Ovary (tissue), 3 donors: ENCODE data around the gene AKAIN1.

Experiments
- CTCF ChIP-seq, 3 donors: fragments of 450-650 bp in 2 of 3; fragments of 200-600 bp in 1 of 3; IDR thresholded peaks; one replicate each; pipeline versions ENCODE4 v1.5.1 to v1.8.0; 2016 to 2022; ENCODE audit warnings: antibody characterized with exemption in 3 of 3, mild to moderate bottlenecking in 1 of 3
- EP300 ChIP-seq: sonication (generic); formaldehyde crosslinking; IDR thresholded peaks from one replicate; pipeline ENCODE4 v1.6.1; 2017; ENCODE audit warnings: antibody characterized with exemption
- POLR2A ChIP-seq: fragments of 450-650 bp; IDR thresholded peaks from one replicate; pipeline ENCODE4 v1.6.1; 2017; ENCODE audit warnings: antibody characterized with exemption, mild to moderate bottlenecking, moderate library complexity
- donor health status: DM: no; HTN: no; CAD: no.

DNA sequence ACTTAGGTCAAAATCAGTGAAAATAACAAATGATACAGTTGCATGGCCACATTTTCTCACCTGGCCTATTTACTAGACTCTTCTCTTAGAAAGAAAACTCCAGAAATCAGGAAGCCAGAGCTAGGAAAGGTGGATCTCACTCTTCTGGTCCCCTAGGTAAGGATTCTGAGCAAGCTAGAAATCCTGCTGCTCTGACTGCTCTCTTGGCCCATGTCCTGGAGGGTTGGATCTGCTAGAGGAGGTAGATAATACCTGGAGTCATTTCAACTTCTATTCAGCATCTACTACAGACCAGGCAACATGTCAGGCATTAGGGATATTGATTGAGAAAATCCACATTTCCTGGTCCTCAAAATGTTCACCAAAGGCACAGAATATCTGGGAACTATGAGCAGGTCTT, 34.9 kb downstream of the AKAIN1 start:
- no peak for TF ChIP-seq POLR2A
- TF ChIP-seq CTCF (IDR thresholded peaks at IDR 0.05), result no peak
- no peak for TF ChIP-seq EP300
